ENCODE results near the gene BIVM.

BIVM gene

DNA sequence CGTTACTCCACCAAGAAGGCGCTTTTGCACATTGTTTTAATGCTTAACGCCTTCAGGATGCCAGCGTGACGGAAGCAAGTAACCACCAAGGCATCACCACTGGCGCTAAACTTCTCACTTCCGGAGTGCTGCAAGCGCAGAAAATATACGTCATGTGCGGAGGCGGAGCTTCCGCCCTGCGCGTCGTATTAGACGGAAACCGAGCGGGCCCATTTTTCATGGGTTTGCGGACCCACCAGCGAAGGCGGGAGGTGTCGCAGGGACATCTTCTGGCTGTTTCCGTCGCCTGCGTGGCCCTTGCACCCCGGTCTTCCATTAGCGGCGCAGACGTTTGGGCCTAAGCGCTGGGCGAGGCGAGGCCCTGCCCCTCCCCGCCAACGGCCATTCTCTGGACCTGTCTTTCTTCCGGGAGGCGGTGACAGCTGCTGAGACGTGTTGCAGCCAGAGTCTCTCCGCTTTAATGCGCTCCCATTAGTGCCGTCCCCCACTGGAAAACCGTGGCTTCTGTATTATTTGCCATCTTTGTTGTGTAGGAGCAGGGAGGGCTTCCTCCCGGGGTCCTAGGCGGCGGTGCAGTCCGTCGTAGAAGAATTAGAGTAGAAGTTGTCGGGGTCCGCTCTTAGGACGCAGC is 46.8 kb downstream of the BIVM start, which contains the start of gene ERCC5:
Gene ERCC5 (plus strand): TSS at position 403 of the 631 bp plus-strand sequence. CDS start 235 bp downstream, outside the sequence.
- peak; percentile 81 to 89 for DNase-seq

DNA sequence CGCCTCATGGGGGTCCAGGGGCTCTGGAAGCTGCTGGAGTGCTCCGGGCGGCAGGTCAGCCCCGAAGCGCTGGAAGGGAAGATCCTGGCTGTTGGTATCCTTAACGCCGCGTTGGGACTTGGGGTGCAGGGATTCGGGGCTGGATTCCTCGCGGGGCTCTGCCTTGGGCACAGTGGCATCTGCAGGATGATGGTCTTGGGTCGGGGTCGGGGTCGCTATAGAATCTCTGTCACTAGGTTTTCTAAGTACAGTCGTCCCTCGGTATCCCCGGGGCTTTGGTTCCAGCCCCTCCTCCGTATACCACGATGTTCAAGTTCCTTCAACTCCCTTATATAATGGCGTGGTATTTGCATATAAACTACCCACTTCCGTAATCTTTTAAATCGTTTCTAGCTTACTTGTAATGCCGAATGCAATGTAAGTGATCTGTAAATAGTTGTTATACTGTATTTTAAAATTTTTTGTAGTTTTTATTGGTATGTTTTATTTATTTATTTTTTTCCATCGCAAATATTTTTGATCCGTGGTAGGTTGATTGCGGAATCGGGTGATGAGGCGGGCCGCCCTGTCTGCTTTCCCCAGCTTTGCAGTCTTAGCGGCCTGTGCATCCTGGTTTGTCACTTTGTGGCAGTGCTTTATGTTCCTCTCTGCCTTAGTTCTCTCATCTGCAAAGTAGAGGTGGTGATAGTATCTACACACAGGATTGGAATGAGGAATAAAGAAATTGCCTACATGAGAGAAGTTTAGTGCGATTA is 47.5 kb downstream of the BIVM start:
- DNase-seq = peak in 1 of 2 experiments; percentile 9

DNA sequence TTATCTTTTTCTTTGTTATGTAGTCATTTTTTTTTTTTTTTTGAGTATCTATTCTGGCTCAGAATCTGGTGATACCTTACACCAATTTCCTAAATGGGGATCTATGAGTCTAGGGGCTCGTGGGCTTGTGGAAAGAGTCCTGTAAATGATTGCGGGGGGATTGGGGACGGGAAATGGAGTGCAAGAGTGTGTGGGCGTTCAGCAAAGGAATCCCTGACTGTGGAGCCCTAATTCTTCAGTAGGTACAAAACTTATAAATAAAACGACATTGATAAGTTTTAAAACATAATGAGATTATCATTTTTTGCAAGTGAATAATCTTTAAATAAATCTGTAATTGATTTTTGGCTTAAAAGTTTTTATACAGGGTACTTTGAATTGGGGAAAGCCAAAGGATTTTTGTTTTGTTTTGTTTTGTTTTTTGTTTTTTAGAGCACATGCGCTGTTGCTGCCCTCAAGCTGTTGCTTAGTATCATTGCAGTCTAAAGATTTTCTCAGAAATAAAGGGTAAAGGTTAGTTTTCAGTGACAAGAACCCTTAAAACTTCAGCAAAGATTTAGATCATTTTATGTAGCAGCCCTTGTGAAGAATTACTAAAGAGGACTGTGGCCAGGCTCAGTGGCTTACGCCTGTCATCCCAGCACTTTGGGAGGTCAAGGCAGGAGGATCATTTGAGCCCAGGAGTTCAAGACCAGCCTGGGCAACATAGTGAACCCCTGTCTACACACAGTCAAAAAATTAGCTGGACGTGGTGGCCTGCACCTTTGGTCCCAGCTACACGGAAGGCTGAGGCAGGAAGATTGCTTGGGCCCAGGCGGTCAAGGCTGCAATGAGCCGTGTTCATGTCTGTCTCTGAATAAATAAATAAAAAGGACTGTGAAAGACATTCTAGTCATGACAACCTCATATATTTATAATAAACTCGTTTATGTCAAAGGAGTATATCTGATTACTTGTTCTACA is 48.6 kb downstream of the BIVM start:
- peak in 1 of 2 experiments; percentile 18 for DNase-seq

DNA sequence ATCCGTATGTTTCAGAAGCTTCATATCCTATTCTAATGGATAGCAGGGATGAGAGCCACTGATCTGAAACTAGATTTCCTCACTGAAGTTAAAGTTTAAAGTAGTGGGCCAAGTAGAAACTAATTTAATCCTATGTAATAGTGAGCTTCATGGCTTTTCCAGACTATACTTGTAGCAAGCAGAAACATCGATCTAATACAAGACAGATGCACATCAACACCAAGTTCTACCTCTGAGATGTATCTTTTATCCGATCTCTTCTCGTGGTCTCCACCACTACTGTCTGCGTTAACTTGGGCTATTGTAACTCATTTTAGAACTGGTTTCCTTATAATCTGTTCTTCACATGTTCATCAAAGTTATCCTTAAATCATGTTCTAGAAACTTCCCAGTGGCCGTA is 50.0 kb downstream of the BIVM start:
- no peak for DNase-seq

DNA sequence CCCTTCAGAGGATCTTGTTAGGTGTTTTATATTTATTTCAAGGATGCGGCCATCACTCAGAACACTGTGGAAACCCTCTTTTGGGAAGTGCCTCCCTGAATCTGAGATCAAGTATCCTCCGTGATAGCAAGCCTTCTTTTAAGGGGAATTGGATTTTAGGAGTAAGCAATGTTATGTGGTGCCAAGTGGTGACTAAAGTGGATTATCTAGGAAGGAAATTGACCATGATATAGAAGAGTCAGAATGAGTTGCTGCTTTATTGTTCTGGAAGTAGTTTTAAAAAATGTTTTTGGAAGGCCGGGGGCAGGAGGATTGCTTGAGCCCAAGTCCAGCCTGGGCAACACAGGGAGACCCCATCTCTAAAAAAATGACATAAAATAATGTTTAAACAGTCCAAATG is 53.6 kb downstream of the BIVM start:
- DNase-seq = no peak

DNA sequence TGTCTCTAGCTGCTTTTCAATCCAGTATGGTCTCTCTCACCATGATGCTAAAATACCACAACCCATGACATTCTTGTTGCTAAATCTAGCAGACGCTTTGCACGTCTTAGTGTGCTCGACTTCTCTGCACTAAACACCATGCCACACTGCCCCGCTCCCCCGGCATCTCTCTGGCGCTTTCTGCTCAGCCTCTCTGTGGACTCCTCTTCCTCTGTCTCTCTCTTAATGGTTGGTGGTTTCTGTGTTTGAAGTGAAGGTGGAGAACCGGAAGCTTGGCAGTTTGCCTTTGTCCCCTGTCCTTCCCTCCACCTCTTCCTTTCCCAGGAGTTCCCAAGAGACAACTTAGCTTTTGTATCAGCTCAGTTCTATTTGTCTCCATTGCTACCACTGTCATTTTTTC is 55.8 kb downstream of the BIVM start:
- no peak for DNase-seq

DNA sequence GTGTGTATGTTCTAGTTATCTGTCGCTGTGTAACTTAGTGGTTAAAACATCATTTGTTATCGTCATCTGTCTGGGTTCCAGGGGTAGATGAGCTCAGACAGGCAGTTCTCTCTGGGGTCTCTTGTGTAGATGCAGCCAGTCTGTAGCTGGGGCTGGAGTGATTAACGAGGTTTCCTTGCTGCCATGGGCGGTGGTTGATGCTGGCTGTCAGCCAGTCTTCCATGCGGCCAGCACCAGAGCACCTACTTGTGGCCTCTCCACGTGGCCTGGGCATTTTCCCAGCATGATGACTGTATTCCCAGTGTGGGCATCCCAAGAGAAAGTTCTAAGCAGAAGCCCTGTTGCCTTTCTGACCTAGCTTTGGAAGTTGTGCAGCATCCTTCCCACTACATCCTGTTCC is 57.6 kb downstream of the BIVM start:
- DNase-seq = no peak

DNA sequence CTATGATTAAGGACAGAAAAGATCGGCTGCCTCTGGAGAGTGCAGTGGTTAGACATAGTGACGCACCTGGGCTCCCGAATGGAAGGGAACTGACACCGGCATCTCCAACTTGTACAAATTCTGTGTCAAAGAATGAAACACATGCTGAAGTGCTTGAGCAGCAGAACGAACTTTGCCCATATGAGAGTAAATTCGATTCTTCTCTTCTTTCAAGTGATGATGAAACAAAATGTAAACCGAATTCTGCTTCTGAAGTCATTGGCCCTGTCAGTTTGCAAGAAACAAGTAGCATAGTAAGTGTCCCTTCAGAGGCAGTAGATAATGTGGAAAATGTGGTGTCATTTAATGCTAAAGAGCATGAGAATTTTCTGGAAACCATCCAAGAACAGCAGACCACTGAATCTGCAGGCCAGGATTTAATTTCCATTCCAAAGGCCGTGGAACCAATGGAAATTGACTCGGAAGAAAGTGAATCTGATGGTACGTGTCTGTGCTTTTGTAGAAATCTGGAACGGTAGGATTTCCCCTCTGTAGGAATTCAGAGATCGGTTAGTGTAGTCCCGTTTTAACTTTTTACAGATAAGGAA is 63.8 kb downstream of the BIVM start:
- DNase-seq = no peak

DNA sequence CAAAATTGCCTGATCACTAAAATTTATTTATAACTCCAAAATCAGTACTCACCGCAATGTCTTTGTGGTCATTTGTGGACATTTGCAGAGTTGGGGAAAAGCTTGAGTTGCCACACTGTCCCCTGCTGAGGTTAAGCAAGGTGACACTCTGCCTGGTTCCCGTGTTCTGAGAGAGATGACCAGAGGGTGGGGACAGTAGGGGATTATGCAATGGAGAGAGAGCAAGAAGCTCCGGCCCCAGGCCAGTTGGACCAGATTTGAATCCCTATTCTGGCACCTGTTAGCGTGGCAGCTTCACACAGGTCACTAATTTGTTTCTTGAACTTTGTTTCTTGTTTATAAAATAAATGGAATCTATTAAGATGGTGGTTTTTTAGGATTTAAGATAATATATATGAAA is 64.7 kb downstream of the BIVM start:
- no peak for DNase-seq

DNA sequence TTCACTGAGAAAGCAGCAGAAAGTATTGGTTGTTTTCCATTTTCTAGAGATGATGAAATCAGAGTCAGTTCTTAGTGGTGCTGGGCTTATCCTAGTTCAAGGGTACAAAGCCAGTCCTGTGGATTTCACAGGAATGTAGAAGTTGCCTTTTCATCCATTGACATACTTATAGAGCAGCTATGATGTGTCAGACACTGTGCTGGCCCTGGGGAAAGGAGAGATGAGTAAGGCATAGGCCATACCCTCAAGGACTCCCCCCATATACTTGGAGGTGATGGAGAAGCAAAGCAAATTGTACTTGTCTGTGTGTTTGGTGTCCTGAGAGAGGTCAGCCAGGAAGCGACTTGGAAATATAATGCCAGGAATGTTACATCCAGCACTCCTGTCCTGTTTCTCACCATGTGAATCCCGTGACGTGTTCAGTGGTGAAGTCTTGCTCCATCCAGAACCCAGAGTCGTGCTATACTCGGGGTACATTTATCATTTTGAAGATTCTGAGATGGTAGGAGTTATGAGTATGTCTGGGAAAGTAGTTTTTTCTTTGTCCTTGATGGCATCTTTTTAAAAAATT is 69.5 kb downstream of the BIVM start:
- DNase-seq = no peak

DNA sequence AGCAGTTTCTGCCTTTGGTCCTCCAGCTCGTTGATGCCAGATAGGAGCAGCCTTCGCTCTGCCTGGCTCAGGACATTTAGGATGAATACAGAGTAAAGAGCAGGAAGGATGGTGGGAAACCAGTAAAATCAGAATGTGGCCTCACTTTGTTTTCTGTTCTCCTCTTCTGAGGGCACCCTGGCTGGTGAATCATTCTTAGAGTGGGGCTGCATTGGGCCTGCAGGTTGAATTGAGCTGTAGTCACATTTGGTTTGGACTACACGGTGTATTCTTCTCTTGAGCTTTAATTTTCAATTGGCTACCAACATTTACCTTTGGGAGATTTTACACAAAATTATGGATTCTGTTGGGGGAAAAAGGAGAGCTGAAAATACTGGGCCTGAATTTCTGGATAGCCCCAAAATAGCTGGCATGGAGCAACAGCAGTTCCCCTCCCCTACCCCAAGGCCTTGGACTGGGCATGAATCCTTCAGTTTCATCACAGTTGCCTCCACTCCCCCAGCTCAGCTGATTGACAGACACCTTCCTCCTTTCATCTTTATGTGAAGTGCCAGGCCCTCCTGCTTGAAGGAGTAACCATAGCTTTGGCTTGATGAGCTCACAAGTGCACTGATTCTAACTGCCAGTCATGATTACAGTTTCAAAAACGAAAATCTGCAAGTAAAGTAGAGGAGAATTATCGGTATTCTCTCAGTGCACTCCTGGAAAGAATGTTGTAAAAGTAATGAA is 71.2 kb downstream of the BIVM start:
- no peak for DNase-seq

DNA sequence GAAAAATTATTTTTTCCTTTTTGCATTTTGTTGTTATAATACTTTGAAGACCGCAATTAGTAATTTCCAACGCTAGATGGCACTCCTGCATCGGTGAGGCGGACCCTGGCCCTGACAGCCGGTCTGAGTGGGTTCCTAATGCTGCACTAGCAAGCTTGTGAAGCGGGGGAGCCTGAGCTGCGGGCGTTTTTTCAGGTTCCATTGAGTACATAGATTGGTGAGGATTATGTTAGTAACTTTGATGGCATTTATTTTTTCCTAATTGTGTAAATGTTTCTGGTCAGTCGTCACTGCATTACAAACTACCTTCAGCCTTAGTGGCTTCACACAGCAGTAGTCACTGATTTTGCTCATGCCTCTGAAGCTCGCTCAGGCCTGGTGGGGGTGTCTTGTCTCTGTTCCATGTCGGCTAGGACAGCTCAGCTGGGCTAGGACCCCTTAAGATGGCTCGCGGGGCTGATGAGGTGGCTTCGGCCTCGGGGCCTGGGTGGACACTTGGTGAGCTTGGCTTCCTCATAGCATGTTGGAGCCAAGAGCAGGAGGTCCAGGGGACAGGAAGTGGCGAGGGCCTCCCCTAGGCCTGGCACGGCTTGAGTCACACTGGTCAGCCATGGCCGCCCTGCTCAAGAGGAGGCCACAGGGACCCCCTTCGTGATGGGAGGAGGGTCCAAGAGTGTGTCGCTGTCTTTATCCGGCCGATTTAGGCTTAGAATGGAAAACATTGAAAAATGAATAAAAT is 71.9 kb downstream of the BIVM start:
- DNase-seq = peak in 1 of 2 experiments; percentile 46

DNA sequence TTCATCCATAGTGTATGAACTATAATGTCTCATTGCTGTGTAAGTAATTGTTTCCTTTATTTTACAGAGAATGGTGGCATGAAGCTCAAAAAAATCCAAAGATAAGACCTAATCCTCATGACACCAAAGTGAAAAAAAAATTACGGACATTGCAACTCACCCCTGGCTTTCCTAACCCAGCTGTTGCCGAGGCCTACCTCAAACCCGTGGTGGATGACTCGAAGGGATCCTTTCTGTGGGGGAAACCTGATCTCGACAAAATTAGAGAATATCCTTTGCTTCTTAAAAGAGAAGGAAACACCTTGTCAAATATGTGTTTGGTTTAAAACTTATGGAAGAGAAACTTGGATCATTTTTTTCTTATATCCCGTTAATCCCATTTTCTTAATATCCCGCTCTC is 73.2 kb downstream of the BIVM start:
- DNase-seq = no peak

DNA sequence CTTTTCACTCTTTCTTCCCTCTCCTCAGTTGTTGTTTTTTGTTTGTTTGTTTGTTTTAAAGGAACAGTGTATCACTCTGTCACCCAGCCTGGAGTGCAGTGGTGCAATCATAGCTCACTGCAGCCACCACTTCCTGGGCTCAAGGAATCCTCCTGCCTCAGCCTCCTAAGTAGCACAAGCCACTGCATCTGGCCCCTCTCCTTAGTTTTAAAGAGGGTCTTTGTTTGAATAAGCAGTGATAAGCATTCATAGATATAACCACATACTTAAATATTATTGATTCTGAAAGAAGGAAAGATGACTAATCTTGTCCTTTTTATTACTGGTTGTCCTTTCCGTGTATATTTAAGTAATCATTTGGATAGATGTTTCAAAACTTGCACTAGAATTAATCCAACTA is 73.6 kb downstream of the BIVM start:
- DNase-seq = no peak

DNA sequence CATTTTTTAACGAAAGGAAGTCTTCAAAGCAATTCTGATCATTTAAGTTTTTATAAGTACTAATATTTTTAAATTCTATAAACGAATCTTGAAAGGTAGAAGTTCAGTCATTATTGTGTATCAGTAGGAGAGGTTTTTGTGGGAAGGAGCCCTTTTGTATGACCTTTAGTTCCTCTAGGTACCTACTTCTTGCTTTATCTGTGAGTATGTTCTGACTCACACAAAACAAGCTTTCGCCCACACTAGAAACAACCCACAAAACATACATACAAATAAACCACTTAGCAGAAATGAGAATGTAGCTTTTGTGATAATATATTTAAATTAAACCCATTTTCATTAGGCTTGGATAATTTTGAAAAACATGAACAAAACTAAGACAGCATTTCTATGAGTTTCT is 74.7 kb downstream of the BIVM start:
- no peak for DNase-seq

DNA sequence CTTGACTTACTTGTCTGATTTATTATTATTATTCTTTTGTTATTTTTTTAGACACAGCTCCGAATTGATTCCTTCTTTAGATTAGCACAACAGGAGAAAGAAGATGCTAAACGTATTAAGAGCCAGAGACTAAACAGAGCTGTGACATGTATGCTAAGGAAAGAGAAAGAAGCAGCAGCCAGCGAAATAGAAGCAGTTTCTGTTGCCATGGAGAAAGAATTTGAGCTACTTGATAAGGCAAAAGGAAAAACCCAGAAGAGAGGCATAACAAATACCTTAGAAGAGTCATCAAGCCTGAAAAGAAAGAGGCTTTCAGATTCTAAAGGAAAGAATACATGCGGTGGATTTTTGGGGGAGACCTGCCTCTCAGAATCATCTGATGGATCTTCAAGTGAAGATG is 76.3 kb downstream of the BIVM start:
- no peak for DNase-seq

DNA sequence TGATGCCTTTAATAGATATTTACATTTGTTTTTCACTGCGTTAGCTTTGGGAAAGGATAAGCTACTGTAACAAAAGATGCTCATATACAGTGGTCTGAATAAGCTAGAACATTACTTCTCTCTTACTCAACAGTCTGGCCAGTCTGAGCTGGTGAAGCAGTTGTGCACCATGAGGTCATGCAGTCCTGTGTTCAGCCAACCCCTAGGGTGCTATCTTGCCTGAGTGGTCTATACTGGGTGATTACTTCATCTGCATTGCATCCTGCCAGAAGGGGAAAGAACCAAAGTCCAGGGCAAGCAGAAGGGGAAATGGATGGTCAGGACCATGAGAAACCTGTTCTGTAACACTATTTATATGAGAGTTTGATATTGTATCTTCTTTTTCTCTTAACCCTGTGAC is 78.4 kb downstream of the BIVM start:
- DNase-seq = no peak

DNA sequence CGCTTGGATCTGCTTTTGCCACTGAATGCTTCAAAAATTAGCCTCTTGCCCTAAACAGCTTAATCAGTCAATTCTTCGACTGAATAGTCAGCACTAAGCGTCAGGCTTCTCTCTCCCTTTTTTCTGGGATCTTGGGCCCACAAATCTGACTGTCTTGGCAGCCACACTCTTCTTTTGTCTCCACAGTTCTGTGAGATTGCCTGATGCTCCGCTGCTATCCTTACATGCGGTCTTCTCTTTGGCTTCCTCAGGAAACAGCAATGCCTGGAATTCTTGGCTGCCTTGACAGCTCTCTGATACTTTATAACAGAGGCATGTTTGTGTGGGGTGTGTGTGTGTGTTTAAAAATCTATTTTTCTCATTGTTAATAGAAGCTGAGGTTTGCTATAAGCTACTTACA is 79.6 kb downstream of the BIVM start:
- DNase-seq = no peak

DNA sequence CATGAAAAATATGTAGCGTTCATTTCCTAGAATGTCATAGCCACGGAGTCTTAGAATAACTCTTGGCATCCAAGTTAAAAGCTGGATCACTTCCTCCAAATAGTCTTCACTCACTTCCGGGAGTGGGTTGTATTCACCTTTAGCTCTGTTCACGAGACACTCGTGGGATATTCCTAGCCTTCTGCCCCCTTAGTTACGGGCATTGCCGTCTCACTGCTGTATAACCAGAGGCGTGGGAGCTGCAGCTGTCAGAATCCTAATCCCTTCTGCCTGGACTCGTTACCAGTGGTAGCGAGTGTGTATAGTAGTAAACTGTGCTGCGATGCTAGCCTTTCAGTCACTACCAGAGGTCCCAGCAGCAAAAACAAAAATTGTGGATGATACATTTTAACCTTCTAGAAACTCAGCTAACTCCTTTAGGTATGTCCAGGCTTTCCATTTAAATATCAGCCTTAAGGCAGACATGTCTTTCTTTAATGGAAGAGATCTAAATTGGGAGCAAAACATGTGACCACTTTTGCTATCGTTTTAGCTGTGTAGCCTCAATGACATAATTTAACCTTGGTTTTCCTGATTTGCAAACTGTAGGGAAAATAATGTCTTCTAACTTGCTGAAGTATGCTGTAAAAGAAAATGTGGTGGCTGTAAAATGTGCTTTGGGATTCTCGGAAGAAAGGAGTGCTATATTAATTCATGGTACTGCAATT is 81.0 kb downstream of the BIVM start:
- no peak for DNase-seq

DNA sequence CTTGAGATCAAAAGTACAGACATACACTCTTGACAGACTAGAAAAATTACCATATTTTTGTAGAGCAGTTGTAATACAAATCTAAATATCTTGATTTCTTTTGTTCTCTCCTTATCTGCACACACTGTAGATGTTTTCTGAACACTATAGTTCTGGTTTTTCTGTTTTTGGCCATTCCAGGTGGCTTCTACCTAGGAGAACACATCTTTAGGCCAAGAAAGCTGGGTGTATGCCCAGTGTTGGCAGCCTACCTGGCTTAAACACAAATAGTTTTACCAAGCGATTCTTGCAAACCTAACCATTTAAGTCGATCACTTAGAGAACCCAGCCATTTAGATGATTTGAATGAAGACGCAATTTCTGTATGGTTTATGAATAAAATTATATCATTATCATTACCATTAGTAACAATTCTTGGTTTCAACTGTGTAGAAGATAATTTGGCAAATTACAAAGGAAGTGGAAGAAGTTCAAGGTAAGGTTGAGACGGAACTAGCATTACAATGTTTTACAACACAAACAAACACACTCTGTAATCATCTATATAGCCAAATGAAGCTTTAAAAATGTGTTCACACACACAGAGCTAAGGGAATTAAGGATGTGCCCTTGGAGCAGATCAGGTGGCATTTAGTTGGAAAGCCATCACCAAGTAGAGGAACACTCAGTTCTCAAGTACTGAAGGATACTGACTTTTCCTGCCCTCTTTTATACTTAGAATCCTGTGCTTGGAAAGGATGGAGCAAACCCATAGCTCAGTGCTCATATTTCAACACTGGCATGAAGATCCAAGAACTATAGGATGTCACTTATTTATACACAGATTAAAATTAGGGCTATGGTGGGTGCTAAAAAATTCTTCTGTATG is 83.1 kb downstream of the BIVM start:
- DNase-seq = no peak
